HEK293 (cell line): ENCODE results near the gene SLC25A13.

Experiments
- CTCF ChIA-PET: fragments of 350-600 bp; formaldehyde crosslinking; extraction: SDS; loops from one replicate; lab custom pipeline; 2021; ENCODE audit warnings: antibody characterized with exemption; lab: Yijun Ruan, JAX
- POLR2A ChIA-PET: fragments of 300-600 bp; formaldehyde crosslinking; extraction: SDS; loops from one replicate; lab custom pipeline; 2020; ENCODE audit warnings: antibody characterized with exemption, inconsistent platforms; lab: Yijun Ruan, JAX
- H3K27ac ChIP-seq: fragments of 200-500 bp; sonication (Bioruptor generic); 2 replicates; pipeline ENCODE4 v1.5.1; 2014; ENCODE audit warnings: low read depth, low read length, control low read depth, inconsistent platforms; ENCODE audit errors: extremely low read depth
- H3K36me3 ChIP-seq, 2 experiments: fragments of 200-500 bp in 1 of 2; sonication (Bioruptor generic) in 1 of 2; 1 replicate in 1 of 2; 2 replicates in 1 of 2; pipeline ENCODE4 v1.5.1; 2014 to 2017; ENCODE audit warnings: inconsistent platforms in 2 of 2, low read length in 2 of 2; ENCODE audit not compliant: control insufficient read depth in 2 of 2, insufficient read depth in 1 of 2
- H3K4me1 ChIP-seq: fragments of 200-500 bp; sonication (Bioruptor generic); 2 replicates; pipeline ENCODE4 v1.5.1; 2014; ENCODE audit warnings: mild to moderate bottlenecking, low read length, inconsistent platforms; ENCODE audit not compliant: control insufficient read depth, insufficient read depth
- H3K4me3 ChIP-seq: 2 replicates; pipeline ENCODE4 v1.5.1; 2011; ENCODE audit warnings: low read depth, mild to moderate bottlenecking, control low read depth, low read length, moderate library complexity
- H3K9me3 ChIP-seq: fragments of 200-500 bp; sonication (Bioruptor generic); 2 replicates; pipeline ENCODE4 v1.5.1; 2014; ENCODE audit warnings: low read depth, low read length, inconsistent platforms; ENCODE audit not compliant: control insufficient read depth, insufficient read depth
- MYNN ChIP-seq: fragments of 450-650 bp; formaldehyde crosslinking; IDR thresholded peaks from 2 replicates; pipeline ENCODE4 v1.5.1; 2016; ENCODE audit warnings: missing biosample characterization, missing genetic modification characterization, borderline replicate concordance
- ZNF112 ChIP-seq: fragments of 450-650 bp; formaldehyde crosslinking; IDR thresholded peaks from 2 replicates; pipeline ENCODE4 v1.5.0; 2017; ENCODE audit warnings: missing biosample characterization, missing genetic modification characterization
- ZNF155 ChIP-seq: fragments of 450-650 bp; formaldehyde crosslinking; IDR thresholded peaks from 2 replicates; pipeline ENCODE4 v1.5.1; 2016; ENCODE audit warnings: missing biosample characterization, missing genetic modification characterization
- ZNF202 ChIP-seq: fragments of 450-650 bp; formaldehyde crosslinking; IDR thresholded peaks from 2 replicates; pipeline ENCODE4 v1.5.1; 2016; ENCODE audit warnings: missing biosample characterization, missing genetic modification characterization, borderline replicate concordance
- ZNF292 ChIP-seq: fragments of 450-650 bp; formaldehyde crosslinking; IDR thresholded peaks from 2 replicates; pipeline ENCODE4 v1.5.1; 2016; ENCODE audit warnings: low read depth, missing biosample characterization, missing genetic modification characterization, borderline replicate concordance
- ZNF48 ChIP-seq: fragments of 450-650 bp; formaldehyde crosslinking; IDR thresholded peaks from 2 replicates; pipeline ENCODE4 v1.5.1; 2016; ENCODE audit warnings: missing biosample characterization, missing genetic modification characterization
- ZNF558 ChIP-seq: fragments of 450-650 bp; formaldehyde crosslinking; IDR thresholded peaks from 2 replicates; pipeline ENCODE4 v1.5.1; 2016; ENCODE audit warnings: missing biosample characterization, missing genetic modification characterization
- ZNF561 ChIP-seq: fragments of 450-650 bp; IDR thresholded peaks from 2 replicates; pipeline ENCODE4 v1.5.1; 2018; ENCODE audit warnings: missing biosample characterization, missing genetic modification characterization, borderline replicate concordance
- ZNF610 ChIP-seq: fragments of 450-650 bp; formaldehyde crosslinking; IDR thresholded peaks from 2 replicates; pipeline ENCODE4 v1.5.1; 2016; ENCODE audit warnings: missing biosample characterization, missing genetic modification characterization, borderline replicate concordance
- ZNF768 ChIP-seq: fragments of 450-650 bp; formaldehyde crosslinking; IDR thresholded peaks from 2 replicates; pipeline ENCODE4 v1.5.1; 2018; ENCODE audit warnings: missing biosample characterization, mild to moderate bottlenecking, missing genetic modification characterization
- ZNF785 ChIP-seq: fragments of 450-650 bp; formaldehyde crosslinking; IDR thresholded peaks from 2 replicates; pipeline ENCODE4 v1.5.1; 2016; ENCODE audit warnings: missing biosample characterization, missing genetic modification characterization
- ZSCAN16 ChIP-seq: fragments of 450-650 bp; formaldehyde crosslinking; IDR thresholded peaks from 2 replicates; pipeline ENCODE4 v1.5.1; 2016; ENCODE audit warnings: missing biosample characterization, missing genetic modification characterization
- TF ChIP-seq, protein P1 (sequence below): fragments of 450-650 bp; formaldehyde crosslinking; IDR thresholded peaks from 2 replicates; pipeline ENCODE4 v1.5.1; 2016; ENCODE audit warnings: missing biosample characterization, missing genetic modification characterization, borderline replicate concordance
- TF ChIP-seq, protein P2 (sequence below): fragments of 450-650 bp; formaldehyde crosslinking; IDR thresholded peaks from 2 replicates; pipeline ENCODE4 v1.5.1; 2016; ENCODE audit warnings: missing biosample characterization, missing genetic modification characterization
- TF ChIP-seq, protein P3 (sequence below): fragments of 450-650 bp; formaldehyde crosslinking; IDR thresholded peaks from 2 replicates; pipeline ENCODE4 v1.5.1; 2016; ENCODE audit warnings: missing biosample characterization, missing genetic modification characterization
- TF ChIP-seq, protein P4 (sequence below): fragments of 450-650 bp; formaldehyde crosslinking; IDR thresholded peaks from 2 replicates; pipeline ENCODE4 v1.5.1; 2017; ENCODE audit warnings: missing biosample characterization, missing genetic modification characterization

Gene SLC25A13

DNA sequence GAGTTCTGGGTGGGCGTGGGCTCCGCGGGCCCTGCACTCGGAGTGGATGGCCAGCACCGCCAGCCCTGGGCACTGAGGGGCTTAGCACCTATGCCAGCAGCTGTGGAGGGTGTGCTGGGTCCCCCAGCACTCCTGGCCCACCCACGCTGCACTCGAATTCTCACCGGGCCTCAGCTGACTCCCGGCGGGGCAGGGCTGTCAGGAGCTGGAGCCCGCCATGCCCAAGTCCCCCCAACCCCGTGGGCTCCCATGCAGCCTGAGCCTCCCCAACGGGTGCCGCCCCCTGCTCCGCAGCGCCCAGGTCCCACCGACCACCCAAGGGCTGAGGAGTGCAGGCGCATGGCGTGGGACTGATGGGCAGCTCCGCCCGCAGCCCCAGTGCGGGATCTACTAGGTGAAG, 93.1 kb downstream of the SLC25A13 start:
- ChIA-PET POLR2A (no interaction called here), CTCF (no interaction called here)
- Histone ChIP-seq H3K4me3 (no peak overlapping the region), H3K36me3 (peaks cover 0 to 15% of the 10 kb centered on the region in 2 experiments; a peak in 1 of 3 replicates), H3K4me1 (no peaks in the 10 kb centered on the region), H3K27ac (no peak overlapping the region), H3K9me3 (no peaks in the 10 kb centered on the region)
- TF ChIP-seq ZNF202 (tag by site-specific recombination) (0 out of 2 replicates have a peak, but pooled peaks have one; percentile 5), ZNF155 (tag by site-specific recombination) (no peak), MYNN (tag by site-specific recombination) (no peak), ZNF561 (no peak)

DNA sequence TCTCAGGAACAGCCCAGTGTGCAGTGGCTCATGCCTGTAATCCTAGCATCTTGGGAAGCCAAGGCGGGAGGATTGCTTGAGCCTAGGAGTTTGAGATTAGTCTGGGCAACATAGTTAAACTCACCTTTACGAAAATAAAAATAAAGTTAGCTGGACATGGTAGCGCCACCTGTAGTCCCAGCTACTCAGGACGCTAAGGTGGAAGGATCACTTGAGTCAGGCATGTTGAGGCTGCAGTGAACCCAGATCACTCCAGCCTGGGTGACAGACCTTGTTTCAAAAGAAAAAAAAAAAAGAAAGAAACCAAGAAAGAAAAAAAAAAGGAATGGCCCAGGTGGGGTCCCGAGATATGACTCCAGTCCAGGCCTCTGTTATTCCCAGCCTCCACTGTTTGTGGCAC, 96.6 kb downstream of the SLC25A13 start:
- no peak overlapping the region for H3K27ac ChIP-seq
- TF ChIP-seq, protein P1, sequence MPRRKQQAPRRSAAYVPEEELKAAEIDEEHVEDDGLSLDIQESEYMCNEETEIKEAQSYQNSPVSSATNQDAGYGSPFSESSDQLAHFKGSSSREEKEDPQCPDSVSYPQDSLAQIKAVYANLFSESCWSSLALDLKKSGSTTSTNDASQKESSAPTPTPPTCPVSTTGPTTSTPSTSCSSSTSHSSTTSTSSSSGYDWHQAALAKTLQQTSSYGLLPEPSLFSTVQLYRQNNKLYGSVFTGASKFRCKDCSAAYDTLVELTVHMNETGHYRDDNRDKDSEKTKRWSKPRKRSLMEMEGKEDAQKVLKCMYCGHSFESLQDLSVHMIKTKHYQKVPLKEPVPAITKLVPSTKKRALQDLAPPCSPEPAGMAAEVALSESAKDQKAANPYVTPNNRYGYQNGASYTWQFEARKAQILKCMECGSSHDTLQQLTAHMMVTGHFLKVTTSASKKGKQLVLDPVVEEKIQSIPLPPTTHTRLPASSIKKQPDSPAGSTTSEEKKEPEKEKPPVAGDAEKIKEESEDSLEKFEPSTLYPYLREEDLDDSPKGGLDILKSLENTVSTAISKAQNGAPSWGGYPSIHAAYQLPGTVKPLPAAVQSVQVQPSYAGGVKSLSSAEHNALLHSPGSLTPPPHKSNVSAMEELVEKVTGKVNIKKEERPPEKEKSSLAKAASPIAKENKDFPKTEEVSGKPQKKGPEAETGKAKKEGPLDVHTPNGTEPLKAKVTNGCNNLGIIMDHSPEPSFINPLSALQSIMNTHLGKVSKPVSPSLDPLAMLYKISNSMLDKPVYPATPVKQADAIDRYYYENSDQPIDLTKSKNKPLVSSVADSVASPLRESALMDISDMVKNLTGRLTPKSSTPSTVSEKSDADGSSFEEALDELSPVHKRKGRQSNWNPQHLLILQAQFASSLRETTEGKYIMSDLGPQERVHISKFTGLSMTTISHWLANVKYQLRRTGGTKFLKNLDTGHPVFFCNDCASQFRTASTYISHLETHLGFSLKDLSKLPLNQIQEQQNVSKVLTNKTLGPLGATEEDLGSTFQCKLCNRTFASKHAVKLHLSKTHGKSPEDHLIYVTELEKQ (tag by site-specific recombination), result no peak
- TF ChIP-seq, protein P2, sequence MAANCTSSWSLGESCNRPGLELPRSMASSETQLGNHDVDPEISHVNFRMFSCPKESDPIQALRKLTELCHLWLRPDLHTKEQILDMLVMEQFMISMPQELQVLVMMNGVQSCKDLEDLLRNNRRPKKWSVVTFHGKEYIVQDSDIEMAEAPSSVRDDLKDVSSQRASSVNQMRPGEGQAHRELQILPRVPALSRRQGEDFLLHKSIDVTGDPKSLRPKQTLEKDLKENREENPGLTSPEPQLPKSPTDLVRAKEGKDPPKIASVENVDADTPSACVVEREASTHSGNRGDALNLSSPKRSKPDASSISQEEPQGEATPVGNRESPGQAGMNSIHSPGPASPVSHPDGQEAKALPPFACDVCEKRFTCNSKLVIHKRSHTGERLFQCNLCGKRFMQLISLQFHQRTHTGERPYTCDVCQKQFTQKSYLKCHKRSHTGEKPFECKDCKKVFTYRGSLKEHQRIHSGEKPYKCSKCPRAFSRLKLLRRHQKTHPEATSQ (tag by site-specific recombination), result no peak
- TF ChIP-seq ZNF558 (tag by site-specific recombination) (no peak), ZSCAN16 (no peak), ZNF610 (tag by site-specific recombination) (no peak), ZNF785 (tag by site-specific recombination) (no peak), ZNF112 (tag by site-specific recombination) (no peak), ZNF768 (no peak), ZNF48 (no peak), ZNF292 (tag by site-specific recombination) (no peak)
- TF ChIP-seq, protein P3, sequence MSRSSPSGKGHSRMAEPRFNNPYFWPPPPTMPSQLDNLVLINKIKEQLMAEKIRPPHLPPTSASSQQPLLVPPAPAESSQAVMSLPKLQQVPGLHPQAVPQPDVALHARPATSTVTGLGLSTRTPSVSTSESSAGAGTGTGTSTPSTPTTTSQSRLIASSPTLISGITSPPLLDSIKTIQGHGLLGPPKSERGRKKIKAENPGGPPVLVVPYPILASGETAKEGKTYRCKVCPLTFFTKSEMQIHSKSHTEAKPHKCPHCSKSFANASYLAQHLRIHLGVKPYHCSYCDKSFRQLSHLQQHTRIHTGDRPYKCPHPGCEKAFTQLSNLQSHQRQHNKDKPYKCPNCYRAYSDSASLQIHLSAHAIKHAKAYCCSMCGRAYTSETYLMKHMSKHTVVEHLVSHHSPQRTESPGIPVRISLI, result no peak
- TF ChIP-seq, protein P4, sequence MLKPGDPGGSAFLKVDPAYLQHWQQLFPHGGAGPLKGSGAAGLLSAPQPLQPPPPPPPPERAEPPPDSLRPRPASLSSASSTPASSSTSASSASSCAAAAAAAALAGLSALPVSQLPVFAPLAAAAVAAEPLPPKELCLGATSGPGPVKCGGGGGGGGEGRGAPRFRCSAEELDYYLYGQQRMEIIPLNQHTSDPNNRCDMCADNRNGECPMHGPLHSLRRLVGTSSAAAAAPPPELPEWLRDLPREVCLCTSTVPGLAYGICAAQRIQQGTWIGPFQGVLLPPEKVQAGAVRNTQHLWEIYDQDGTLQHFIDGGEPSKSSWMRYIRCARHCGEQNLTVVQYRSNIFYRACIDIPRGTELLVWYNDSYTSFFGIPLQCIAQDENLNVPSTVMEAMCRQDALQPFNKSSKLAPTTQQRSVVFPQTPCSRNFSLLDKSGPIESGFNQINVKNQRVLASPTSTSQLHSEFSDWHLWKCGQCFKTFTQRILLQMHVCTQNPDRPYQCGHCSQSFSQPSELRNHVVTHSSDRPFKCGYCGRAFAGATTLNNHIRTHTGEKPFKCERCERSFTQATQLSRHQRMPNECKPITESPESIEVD (tag by site-specific recombination), result no peak
- no peaks in the 10 kb centered on the region for H3K4me1 ChIP-seq
- H3K4me3 ChIP-seq, result no peak overlapping the region
- peaks cover 0 to 3% of the 10 kb centered on the region in 2 experiments; a peak in 1 of 3 replicates for H3K36me3 ChIP-seq
- H3K9me3 ChIP-seq, result no peaks in the 10 kb centered on the region
- ChIA-PET CTCF (interaction anchor here (0.6 to 1.1 kb wide), 5 partner anchors 11 to 450 kb away, joined by 3 to 5 read pairs (median 4); no protein-coding TSS in a partner anchor), POLR2A (no interaction called here)
